GM12878 (cell line): ENCODE measurements around the gene NOTCH3. TPM values are rescaled to one million over a fixed set of nuclear protein-coding genes. Genes with fewer than 3 reads are reported as not detected.

ENCODE experiments used
- ATAC-seq: fragments of 200-7000 bp; cut with Tn5 transposase; 3 replicates; pipeline ENCODE4 v1.9.1; 2020; ENCODE audit warnings: mild to moderate bottlenecking, moderate library complexity
- BruUV-seq: library from RNA; stranded (reverse); fragments of 400-500 nt; replicated peaks from 2 replicates; lab custom pipeline; 2021; lab: Mats Ljungman, UMichigan
- CTCF ChIA-PET: fragments of 300-600 bp; sonication (Branson Sonifier 250); formaldehyde crosslinking; extraction: SDS; loops from one replicate; lab custom pipeline; 2021; ENCODE audit warnings: inconsistent platforms; lab: Yijun Ruan, JAX
- POLR2A ChIA-PET: fragments of 350-600 bp; formaldehyde crosslinking; extraction: SDS; loops from one replicate; lab custom pipeline; 2021; ENCODE audit warnings: inconsistent platforms; lab: Charles Lee
- RAD21 ChIA-PET: fragments of 300-600 bp; sonication (Branson Sonifier 250); formaldehyde crosslinking; loops from one replicate; lab custom pipeline; 2023; ENCODE audit warnings: antibody characterized with exemption; ENCODE audit not compliant: unreplicated experiment; lab: Charles Lee
- SMC1A ChIA-PET: fragments of 300-600 bp; sonication (Branson Sonifier 250); formaldehyde crosslinking; loops from one replicate; lab custom pipeline; 2023; ENCODE audit not compliant: unreplicated experiment, uncharacterized antibody; lab: Charles Lee
- DNase-seq: peaks from one replicate; pipeline ENCODE4 v3.0.0-alpha.2; 2011; ENCODE audit warnings: low read depth, low spot score
- FAIRE-seq: peaks from 3 replicates; lab custom pipeline; 2011; peaks lifted over from hg19 to GRCh38; lab: Jason Lieb, UNC
- H2AFZ ChIP-seq: 2 replicates; pipeline ENCODE4 v1.6.0; 2011; ENCODE audit warnings: low read depth, low read length, control low read depth; ENCODE audit not compliant: control insufficient read depth
- H3K27ac ChIP-seq: 2 replicates; pipeline ENCODE4 v1.5.1; 2011; ENCODE audit warnings: control low read depth; ENCODE audit not compliant: control insufficient read depth, insufficient read depth
- H3K27me3 ChIP-seq, 2 experiments: replicated peaks in 1 of 2; 2 replicates each; pipeline versions ENCODE4 v1.6.0 to v1.6.1; 2011; ENCODE audit warnings: low read length in 1 of 2; ENCODE audit not compliant: control insufficient read depth in 2 of 2, insufficient read depth in 2 of 2
- H3K36me3 ChIP-seq, 2 experiments: 2 replicates each; pipeline ENCODE4 v1.5.1; 2011; ENCODE audit warnings: low read length in 1 of 2; ENCODE audit not compliant: control insufficient read depth in 2 of 2, insufficient read depth in 2 of 2
- H3K4me1 ChIP-seq: 2 replicates; pipeline ENCODE4 v1.6.1; 2011; ENCODE audit warnings: mild to moderate bottlenecking, low read length, moderate library complexity, mixed read lengths; ENCODE audit not compliant: control insufficient read depth, insufficient read depth
- H3K4me2 ChIP-seq: 2 replicates; pipeline ENCODE4 v1.6.0; 2011; ENCODE audit warnings: control low read depth; ENCODE audit not compliant: control insufficient read depth, insufficient read depth
- H3K4me3 ChIP-seq: fragments of 200-600 bp; sonication (generic); 2 replicates; pipeline ENCODE4 v1.5.1; 2016
- H3K79me2 ChIP-seq: 2 replicates; pipeline ENCODE4 v1.6.0; 2011; ENCODE audit warnings: low read length; ENCODE audit not compliant: control insufficient read depth, insufficient read depth
- H3K9ac ChIP-seq: 2 replicates; pipeline ENCODE4 v1.8.0; 2011; ENCODE audit warnings: low read length, control low read depth, mixed read lengths; ENCODE audit not compliant: control insufficient read depth, insufficient read depth
- H3K9me3 ChIP-seq: replicated peaks from 3 replicates; pipeline ENCODE4 v1.5.1; 2011; ENCODE audit warnings: mild to moderate bottlenecking, low read length; ENCODE audit not compliant: control insufficient read depth, insufficient read depth
- H4K20me1 ChIP-seq: 2 replicates; pipeline ENCODE4 v1.6.0; 2011; ENCODE audit not compliant: control insufficient read depth, insufficient read depth
- CBFB ChIP-seq: IDR thresholded peaks from 2 replicates; pipeline ENCODE4 v1.6.1; 2016; ENCODE audit warnings: antibody characterized with exemption, low read depth
- CREB1 ChIP-seq: IDR thresholded peaks from 2 replicates; pipeline ENCODE4 v1.6.1; 2012; ENCODE audit warnings: low read depth, mild to moderate bottlenecking, inconsistent platforms
- EED ChIP-seq: sonication (generic); IDR thresholded peaks from 2 replicates; pipeline ENCODE4 v1.6.1; 2016; ENCODE audit warnings: antibody characterized with exemption, low read depth
- EGR1 ChIP-seq, 2 experiments: IDR thresholded peaks; 1 replicate in 1 of 2; 2 replicates in 1 of 2; pipeline ENCODE4 v1.6.1; 2011 to 2012; ENCODE audit warnings: low read depth in 2 of 2, low read length in 2 of 2, borderline replicate concordance in 1 of 2, mild to moderate bottlenecking in 1 of 2, moderate library complexity in 1 of 2
- ETV6 ChIP-seq, 2 experiments: fragments of 450-650 bp in 1 of 2; IDR thresholded peaks in 1 of 2; conservative IDR thresholded peaks in 1 of 2; 2 replicates each; pipeline ENCODE4 v1.6.1; 2014; ENCODE audit warnings: antibody characterized with exemption in 1 of 2, borderline replicate concordance in 1 of 2, low read depth in 1 of 2, mild to moderate bottlenecking in 1 of 2, moderate library complexity in 1 of 2
- IKZF1 ChIP-seq: fragments of 450-650 bp; conservative IDR thresholded peaks from 2 replicates; pipeline ENCODE4 v1.6.1; 2017; ENCODE audit warnings: antibody characterized with exemption, mild to moderate bottlenecking
- IKZF2 ChIP-seq, 2 experiments: fragments of 450-650 bp; IDR thresholded peaks; 2 replicates each; pipeline ENCODE4 v1.6.1; 2017; ENCODE audit warnings: mild to moderate bottlenecking in 2 of 2, moderate library complexity in 2 of 2
- NFXL1 ChIP-seq: fragments of 450-650 bp; IDR thresholded peaks from 2 replicates; pipeline ENCODE4 v1.6.1; 2017; ENCODE audit warnings: antibody characterized with exemption, mild to moderate bottlenecking, borderline replicate concordance
- NFYA ChIP-seq: IDR thresholded peaks from 2 replicates; pipeline ENCODE4 v1.6.1; 2011; ENCODE audit warnings: low read depth, mild to moderate bottlenecking, low read length, improper control_type of control experiment, borderline replicate concordance
- RB1 ChIP-seq: fragments of 450-650 bp; formaldehyde crosslinking; IDR thresholded peaks from 2 replicates; pipeline ENCODE4 v1.6.1; 2017; ENCODE audit warnings: mild to moderate bottlenecking, borderline replicate concordance
- RFX5 ChIP-seq: IDR thresholded peaks from 2 replicates; pipeline ENCODE4 v1.6.1; 2011; ENCODE audit warnings: low read depth, low read length, improper control_type of control experiment
- TARDBP ChIP-seq: IDR thresholded peaks from 2 replicates; pipeline ENCODE4 v1.6.1; 2016; ENCODE audit warnings: borderline replicate concordance
- USF1 ChIP-seq: IDR thresholded peaks from 2 replicates; pipeline ENCODE4 v1.6.1; 2011; ENCODE audit warnings: borderline replicate concordance, low read depth, mild to moderate bottlenecking, moderate library complexity, mixed read lengths, low read length; ENCODE audit not compliant: insufficient read depth; ENCODE audit errors: extremely low read length
- ZBED1 ChIP-seq: IDR thresholded peaks from 2 replicates; pipeline ENCODE4 v1.6.1; 2016; ENCODE audit warnings: borderline replicate concordance
- ZNF217 ChIP-seq: fragments of 450-650 bp; IDR thresholded peaks from 2 replicates; pipeline ENCODE4 v1.6.1; 2017; ENCODE audit warnings: antibody characterized with exemption, mild to moderate bottlenecking
- ZNF384 ChIP-seq: IDR thresholded peaks from 2 replicates; pipeline ENCODE4 v1.6.1; 2012; ENCODE audit warnings: low read depth, mild to moderate bottlenecking, low read length, improper control_type of control experiment, borderline replicate concordance
- WGBS: methylation state at CpG from one replicate; pipeline ENCODE4 v1.1.6; 2016; ENCODE audit warnings: low lambda C conversion rate; ENCODE audit not compliant: insufficient replicate concordance, insufficient coverage; ENCODE audit errors: missing lambda C conversion rate; 5-methylcytosine and 5-hydroxymethylcytosine counted together
- in situ Hi-C: fragments of 300-500 bp; cut with MboI; formaldehyde crosslinking; loops from 9 replicates; pipeline ENCODE4 v1.14.3; 2018; ENCODE audit warnings: mixed read lengths
- intact Hi-C: fragments of 100-400 bp; cut with micrococcal nuclease; formaldehyde crosslinking; loops from one replicate; pipeline ENCODE4 v1.14.2; 2022; ENCODE audit not compliant: unreplicated experiment
- polyA plus RNA-seq, 11 experiments: library from polyadenylated mRNA; depleted of rRNA in 4 of 11; unstranded in 6 of 11; stranded (reverse) in 5 of 11; fragments of >200 nt; fragmentation: Nextera tagmentation in 4 of 11; fragmentation: Illumina TruSeq in 1 of 11; extraction: Ambion mirVana in 4 of 11; extraction: Trizol in 1 of 11; gene quantifications; 1 replicate in 1 of 11; 2 replicates in 10 of 11; pipeline versions ENCODE4 v1.2.1 to v1.2.3, GENCODE V29; 2011 to 2016; ENCODE audit warnings: inconsistent platforms in 2 of 11, missing spikeins in 2 of 11, low read depth in 1 of 11
- total RNA-seq, 4 experiments: library from RNA; depleted of rRNA in 3 of 4; stranded (reverse); fragments of >200 nt in 3 of 4; fragmentation: Illumina TruSeq in 1 of 4; extraction: Trizol in 1 of 4; gene quantifications; 2 replicates each; pipeline versions ENCODE4 v1.2.1 to v1.2.3, GENCODE V29; 2013 to 2021
- TF ChIP-seq, protein P1 (sequence below): fragments of 450-650 bp; formaldehyde crosslinking; IDR thresholded peaks from 2 replicates; pipeline ENCODE4 v1.5.0; 2022; ENCODE audit warnings: mild to moderate bottlenecking, missing genetic modification characterization

Gene NOTCH3
- total and polyA plus RNA-seq, 10 of the 15 experiments (the other 5 are each of a cell fraction or from before 2014, with no cell fraction given): 0.01 to 0.42 (median 0.10) TPM; not detected in 5

- SMC1A ChIA-PET: interaction anchor here (0.6 kb wide), 1 partner anchor 1563 kb away, joined by 3 read pairs; no protein-coding TSS in a partner anchor
- in situ Hi-C loops: no loop called here
- CTCF ChIA-PET: no interaction called here
- no peak overlapping the region for H3K4me2 ChIP-seq
- ATAC-seq: no peak
- 98% methylated on average over 18 of the region's 21 CpGs for WGBS
- peaks cover 5 to 9% of the 10 kb centered on the region in 2 experiments; a peak in 3 of 4 replicates for H3K36me3 ChIP-seq
- TF ChIP-seq CBFB: no peak
- no peak for TF ChIP-seq ZBED1
- no peak for TF ChIP-seq EED
- no peak for TF ChIP-seq USF1
- TF ChIP-seq NFYA: no peak
- TF ChIP-seq IKZF2 (IDR thresholded peaks at IDR 0.05): no peak
- no peak for TF ChIP-seq IKZF1
- TF ChIP-seq CREB1: no peak
- no peak for TF ChIP-seq NFXL1
- no peak for TF ChIP-seq RFX5
- no peak for TF ChIP-seq ZNF384
- no peak for TF ChIP-seq ETV6 (conservative IDR thresholded peaks at IDR 0.05 in 1 of 2, IDR thresholded peaks at IDR 0.05 in 1 of 2; ENCODE audit: borderline replicate concordance in 1 of 2, low read depth in 1 of 2)
- TF ChIP-seq EGR1 (IDR thresholded peaks at IDR 0.05; ENCODE audit: borderline replicate concordance in 1 of 2, low read depth in 2 of 2, low read length in 2 of 2): no peak
- no peak for TF ChIP-seq TARDBP
- TF ChIP-seq, protein P1, sequence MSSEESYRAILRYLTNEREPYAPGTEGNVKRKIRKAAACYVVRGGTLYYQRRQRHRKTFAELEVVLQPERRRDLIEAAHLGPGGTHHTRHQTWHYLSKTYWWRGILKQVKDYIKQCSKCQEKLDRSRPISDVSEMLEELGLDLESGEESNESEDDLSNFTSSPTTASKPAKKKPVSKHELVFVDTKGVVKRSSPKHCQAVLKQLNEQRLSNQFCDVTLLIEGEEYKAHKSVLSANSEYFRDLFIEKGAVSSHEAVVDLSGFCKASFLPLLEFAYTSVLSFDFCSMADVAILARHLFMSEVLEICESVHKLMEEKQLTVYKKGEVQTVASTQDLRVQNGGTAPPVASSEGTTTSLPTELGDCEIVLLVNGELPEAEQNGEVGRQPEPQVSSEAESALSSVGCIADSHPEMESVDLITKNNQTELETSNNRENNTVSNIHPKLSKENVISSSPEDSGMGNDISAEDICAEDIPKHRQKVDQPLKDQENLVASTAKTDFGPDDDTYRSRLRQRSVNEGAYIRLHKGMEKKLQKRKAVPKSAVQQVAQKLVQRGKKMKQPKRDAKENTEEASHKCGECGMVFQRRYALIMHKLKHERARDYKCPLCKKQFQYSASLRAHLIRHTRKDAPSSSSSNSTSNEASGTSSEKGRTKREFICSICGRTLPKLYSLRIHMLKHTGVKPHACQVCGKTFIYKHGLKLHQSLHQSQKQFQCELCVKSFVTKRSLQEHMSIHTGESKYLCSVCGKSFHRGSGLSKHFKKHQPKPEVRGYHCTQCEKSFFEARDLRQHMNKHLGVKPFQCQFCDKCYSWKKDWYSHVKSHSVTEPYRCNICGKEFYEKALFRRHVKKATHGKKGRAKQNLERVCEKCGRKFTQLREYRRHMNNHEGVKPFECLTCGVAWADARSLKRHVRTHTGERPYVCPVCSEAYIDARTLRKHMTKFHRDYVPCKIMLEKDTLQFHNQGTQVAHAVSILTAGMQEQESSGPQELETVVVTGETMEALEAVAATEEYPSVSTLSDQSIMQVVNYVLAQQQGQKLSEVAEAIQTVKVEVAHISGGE: no peak
- TF ChIP-seq RB1: no peak
- no peak for TF ChIP-seq ZNF217
- TF ChIP-seq, all 136 proteins: peak for 0
- POLR2A ChIA-PET: interaction anchor here (0.7 kb wide), 1 partner anchor 372 kb away, joined by 6 read pairs; no protein-coding TSS in a partner anchor
- FAIRE-seq (no peak), DNase-seq (no peak)
- Histone ChIP-seq H3K27ac (no peak overlapping the region), H2AFZ (no peak overlapping the region), H3K9ac (no peak overlapping the region), H3K4me3 (no peak overlapping the region), H3K79me2 (peaks cover 7% of the 10 kb centered on the region), H3K4me1 (peaks cover 6% of the 10 kb centered on the region), H4K20me1 (no peaks in the 10 kb centered on the region), H3K9me3 (no peaks in the 10 kb centered on the region), H3K27me3 (no peaks in the 10 kb centered on the region)
- BruUV-seq: no TSS peak
- RAD21 ChIA-PET: no interaction called here
- intact Hi-C loops: no loop called here
Measured at GRCh38 chr19:15122331-15123030, 78.3 kb downstream of the NOTCH3 start.
